ENCODE measurements around the gene DUSP8. TPM values are rescaled to one million over a fixed set of nuclear protein-coding genes. Genes with fewer than 3 reads are reported as not detected.

DUSP8 gene
- total RNA-seq, 1 experiment from 2014 or later = 2.4 TPM

DNA sequence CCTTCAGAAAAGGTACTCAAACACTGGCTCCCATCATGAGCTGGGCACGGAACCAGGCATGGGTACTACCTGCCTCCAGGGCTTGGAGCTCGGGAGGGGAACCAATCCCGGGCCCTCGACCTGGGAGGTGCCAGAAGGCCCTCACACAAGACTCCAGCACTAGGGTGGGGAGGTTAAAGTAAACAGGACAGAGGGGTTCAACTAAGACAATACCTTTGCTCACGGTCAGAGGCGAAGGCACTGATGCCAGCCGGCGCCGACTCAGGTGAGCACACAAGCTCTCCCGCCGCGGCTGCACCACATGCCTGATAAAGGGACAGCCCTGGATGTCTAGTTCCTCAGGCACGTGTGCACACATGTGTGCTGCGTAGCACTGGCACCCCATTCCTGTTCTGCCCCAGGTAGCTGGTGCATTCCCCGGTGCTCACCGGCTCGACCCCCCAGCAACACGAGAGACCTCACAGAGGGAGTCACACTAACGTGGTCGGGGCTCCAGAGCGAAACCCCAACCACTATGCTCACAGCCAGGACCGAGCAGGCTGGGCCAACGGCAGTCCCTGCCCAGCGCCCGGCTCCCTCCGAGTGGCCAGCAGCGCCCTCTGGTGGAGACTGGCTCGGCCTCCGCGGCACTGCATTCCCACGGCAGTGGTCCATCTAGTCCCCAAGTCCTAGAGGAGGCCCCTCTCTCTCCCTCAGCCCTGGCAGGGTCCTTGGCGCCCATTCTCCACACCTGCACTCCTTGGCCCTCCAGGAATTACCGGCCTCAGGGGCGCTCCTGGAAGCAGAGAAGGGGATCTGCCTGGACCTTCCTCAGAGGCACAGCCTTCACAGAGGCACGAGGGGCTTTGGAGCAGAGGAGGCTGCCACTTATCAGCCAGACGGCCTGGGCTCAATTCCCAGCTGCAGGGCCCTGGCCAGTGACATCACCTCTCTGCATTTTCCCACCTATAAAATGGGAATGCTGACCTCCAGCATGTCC, 56.7 kb downstream of the DUSP8 start (continued):
- TF ChIP-seq, protein P1, sequence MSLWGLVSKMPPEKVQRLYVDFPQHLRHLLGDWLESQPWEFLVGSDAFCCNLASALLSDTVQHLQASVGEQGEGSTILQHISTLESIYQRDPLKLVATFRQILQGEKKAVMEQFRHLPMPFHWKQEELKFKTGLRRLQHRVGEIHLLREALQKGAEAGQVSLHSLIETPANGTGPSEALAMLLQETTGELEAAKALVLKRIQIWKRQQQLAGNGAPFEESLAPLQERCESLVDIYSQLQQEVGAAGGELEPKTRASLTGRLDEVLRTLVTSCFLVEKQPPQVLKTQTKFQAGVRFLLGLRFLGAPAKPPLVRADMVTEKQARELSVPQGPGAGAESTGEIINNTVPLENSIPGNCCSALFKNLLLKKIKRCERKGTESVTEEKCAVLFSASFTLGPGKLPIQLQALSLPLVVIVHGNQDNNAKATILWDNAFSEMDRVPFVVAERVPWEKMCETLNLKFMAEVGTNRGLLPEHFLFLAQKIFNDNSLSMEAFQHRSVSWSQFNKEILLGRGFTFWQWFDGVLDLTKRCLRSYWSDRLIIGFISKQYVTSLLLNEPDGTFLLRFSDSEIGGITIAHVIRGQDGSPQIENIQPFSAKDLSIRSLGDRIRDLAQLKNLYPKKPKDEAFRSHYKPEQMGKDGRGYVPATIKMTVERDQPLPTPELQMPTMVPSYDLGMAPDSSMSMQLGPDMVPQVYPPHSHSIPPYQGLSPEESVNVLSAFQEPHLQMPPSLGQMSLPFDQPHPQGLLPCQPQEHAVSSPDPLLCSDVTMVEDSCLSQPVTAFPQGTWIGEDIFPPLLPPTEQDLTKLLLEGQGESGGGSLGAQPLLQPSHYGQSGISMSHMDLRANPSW (CRISPR knock-in tag; conservative IDR thresholded peaks at IDR 0.05; ENCODE audit: low read depth) = no peak
- TF ChIP-seq SMAD3 (CRISPR knock-in tag; IDR thresholded peaks at IDR 0.05; ENCODE audit: borderline replicate concordance) = peak; percentile 60; the same call in 1 of the 2 replicates
- no peak for TF ChIP-seq RELA (CRISPR knock-in tag; IDR thresholded peaks at IDR 0.05; ENCODE audit: borderline replicate concordance)
- TF ChIP-seq NR1H2 (CRISPR knock-in tag; IDR thresholded peaks at IDR 0.05) = no peak
- no peak for TF ChIP-seq CBFB (CRISPR knock-in tag; IDR thresholded peaks at IDR 0.05; ENCODE audit: low read depth)
- TF ChIP-seq, protein P2, sequence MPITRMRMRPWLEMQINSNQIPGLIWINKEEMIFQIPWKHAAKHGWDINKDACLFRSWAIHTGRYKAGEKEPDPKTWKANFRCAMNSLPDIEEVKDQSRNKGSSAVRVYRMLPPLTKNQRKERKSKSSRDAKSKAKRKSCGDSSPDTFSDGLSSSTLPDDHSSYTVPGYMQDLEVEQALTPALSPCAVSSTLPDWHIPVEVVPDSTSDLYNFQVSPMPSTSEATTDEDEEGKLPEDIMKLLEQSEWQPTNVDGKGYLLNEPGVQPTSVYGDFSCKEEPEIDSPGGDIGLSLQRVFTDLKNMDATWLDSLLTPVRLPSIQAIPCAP (CRISPR knock-in tag; IDR thresholded peaks at IDR 0.05) = no peak
- TF ChIP-seq, protein P3, sequence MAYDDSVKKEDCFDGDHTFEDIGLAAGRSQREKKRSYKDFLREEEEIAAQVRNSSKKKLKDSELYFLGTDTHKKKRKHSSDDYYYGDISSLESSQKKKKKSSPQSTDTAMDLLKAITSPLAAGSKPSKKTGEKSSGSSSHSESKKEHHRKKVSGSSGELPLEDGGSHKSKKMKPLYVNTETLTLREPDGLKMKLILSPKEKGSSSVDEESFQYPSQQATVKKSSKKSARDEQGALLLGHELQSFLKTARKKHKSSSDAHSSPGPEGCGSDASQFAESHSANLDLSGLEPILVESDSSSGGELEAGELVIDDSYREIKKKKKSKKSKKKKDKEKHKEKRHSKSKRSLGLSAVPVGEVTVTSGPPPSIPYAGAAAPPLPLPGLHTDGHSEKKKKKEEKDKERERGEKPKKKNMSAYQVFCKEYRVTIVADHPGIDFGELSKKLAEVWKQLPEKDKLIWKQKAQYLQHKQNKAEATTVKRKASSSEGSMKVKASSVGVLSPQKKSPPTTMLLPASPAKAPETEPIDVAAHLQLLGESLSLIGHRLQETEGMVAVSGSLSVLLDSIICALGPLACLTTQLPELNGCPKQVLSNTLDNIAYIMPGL (CRISPR knock-in tag; IDR thresholded peaks at IDR 0.05) = 0 out of 2 replicates have a peak, but pooled peaks have one; percentile 38
- peak; percentile 99 for TF ChIP-seq ZNF121 (CRISPR knock-in tag; IDR thresholded peaks at IDR 0.05)
- TF ChIP-seq, protein P4, sequence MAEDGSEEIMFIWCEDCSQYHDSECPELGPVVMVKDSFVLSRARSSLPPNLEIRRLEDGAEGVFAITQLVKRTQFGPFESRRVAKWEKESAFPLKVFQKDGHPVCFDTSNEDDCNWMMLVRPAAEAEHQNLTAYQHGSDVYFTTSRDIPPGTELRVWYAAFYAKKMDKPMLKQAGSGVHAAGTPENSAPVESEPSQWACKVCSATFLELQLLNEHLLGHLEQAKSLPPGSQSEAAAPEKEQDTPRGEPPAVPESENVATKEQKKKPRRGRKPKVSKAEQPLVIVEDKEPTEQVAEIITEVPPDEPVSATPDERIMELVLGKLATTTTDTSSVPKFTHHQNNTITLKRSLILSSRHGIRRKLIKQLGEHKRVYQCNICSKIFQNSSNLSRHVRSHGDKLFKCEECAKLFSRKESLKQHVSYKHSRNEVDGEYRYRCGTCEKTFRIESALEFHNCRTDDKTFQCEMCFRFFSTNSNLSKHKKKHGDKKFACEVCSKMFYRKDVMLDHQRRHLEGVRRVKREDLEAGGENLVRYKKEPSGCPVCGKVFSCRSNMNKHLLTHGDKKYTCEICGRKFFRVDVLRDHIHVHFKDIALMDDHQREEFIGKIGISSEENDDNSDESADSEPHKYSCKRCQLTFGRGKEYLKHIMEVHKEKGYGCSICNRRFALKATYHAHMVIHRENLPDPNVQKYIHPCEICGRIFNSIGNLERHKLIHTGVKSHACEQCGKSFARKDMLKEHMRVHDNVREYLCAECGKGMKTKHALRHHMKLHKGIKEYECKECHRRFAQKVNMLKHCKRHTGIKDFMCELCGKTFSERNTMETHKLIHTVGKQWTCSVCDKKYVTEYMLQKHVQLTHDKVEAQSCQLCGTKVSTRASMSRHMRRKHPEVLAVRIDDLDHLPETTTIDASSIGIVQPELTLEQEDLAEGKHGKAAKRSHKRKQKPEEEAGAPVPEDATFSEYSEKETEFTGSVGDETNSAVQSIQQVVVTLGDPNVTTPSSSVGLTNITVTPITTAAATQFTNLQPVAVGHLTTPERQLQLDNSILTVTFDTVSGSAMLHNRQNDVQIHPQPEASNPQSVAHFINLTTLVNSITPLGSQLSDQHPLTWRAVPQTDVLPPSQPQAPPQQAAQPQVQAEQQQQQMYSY (CRISPR knock-in tag; IDR thresholded peaks at IDR 0.05) = no peak
- TF ChIP-seq HMGA2 (CRISPR knock-in tag; IDR thresholded peaks at IDR 0.05) = no peak
- TF ChIP-seq, protein P5, sequence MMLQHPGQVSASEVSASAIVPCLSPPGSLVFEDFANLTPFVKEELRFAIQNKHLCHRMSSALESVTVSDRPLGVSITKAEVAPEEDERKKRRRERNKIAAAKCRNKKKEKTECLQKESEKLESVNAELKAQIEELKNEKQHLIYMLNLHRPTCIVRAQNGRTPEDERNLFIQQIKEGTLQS (CRISPR knock-in tag; conservative IDR thresholded peaks at IDR 0.05) = no peak
- TF ChIP-seq ELF4 (CRISPR knock-in tag; IDR thresholded peaks at IDR 0.05; ENCODE audit: low read depth) = no peak
- TF ChIP-seq JUN (CRISPR knock-in tag; IDR thresholded peaks at IDR 0.05) = no peak
- TF ChIP-seq MXD4 (CRISPR knock-in tag; IDR thresholded peaks at IDR 0.05; ENCODE audit: borderline replicate concordance) = no peak

DNA sequence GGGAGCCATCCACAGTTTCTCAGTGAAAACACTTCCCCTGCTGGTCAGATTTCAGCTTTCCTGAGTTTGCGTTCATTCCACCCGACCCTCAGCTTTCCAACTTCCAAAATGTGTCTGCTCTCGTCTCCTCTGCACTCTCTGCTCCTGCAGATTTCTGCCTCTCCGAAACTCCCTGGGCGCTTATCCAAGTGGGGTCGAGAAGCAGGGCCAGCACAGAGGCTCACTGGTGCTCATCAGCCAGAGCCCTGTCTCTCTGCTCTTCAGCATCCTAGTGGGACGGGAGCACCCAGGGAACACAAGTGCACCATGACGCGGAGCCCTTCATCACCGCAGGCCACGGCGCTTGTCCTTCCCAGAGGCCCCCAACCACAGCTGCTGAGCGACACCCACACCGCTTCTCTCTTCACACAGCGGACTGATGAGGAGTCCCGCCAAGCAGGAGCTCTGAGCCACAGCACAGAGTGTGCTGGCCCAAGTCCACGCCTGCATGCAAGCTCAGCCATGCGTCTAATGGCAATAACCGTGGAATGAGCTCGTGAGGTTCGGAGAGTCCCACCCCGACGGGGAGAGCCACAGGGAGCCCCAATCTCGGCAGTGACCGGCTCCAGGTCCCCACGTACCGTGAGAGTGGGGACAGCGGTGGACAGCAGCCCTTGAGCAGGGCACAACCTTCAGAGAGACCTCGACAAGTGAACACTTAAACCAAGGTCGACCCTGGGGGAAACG, 57.6 kb downstream of the DUSP8 start:
- peaks cover 21% of the 10 kb centered on the region for H3K4me1 Mint-ChIP-seq
- no peak for ATAC-seq
- POLR2A ChIA-PET = no interaction called here

More for the DNA sequence above, 57.6 kb downstream of the DUSP8 start:
- Mint-ChIP-seq H3K36me3 (no peaks in the 10 kb centered on the region), H3K27ac (no peak overlapping the region), H3K27me3 (ENCODE audit: low read depth) (no peaks in the 10 kb centered on the region), H3K4me3 (no peak overlapping the region), H3K9me3 (no peaks in the 10 kb centered on the region)
- TF ChIP-seq JUN (CRISPR knock-in tag; IDR thresholded peaks at IDR 0.05) (peak; percentile 36; the same call in 1 of the 2 replicates), NR2C2 (CRISPR knock-in tag; IDR thresholded peaks at IDR 0.05) (no peak), IRF2 (CRISPR knock-in tag; IDR thresholded peaks at IDR 0.05; ENCODE audit: borderline replicate concordance, low read depth) (no peak)
- no peak for DNase-seq (ENCODE audit: low spot score)
- CTCF ChIA-PET = interaction anchor here (0.6 to 3.1 kb wide), 19 partner anchors 9 to 403 kb away, joined by 3 to 19 read pairs (median 3); partner anchors contain the start of gene BRSK2

Measured in WTC11 (cell line).